Measurements from ENCODE around the gene ITGB3BP.
A peak's percentile ranks its signal among the peaks of the same experiment; 100 is the strongest.

Gene ITGB3BP

DNA sequence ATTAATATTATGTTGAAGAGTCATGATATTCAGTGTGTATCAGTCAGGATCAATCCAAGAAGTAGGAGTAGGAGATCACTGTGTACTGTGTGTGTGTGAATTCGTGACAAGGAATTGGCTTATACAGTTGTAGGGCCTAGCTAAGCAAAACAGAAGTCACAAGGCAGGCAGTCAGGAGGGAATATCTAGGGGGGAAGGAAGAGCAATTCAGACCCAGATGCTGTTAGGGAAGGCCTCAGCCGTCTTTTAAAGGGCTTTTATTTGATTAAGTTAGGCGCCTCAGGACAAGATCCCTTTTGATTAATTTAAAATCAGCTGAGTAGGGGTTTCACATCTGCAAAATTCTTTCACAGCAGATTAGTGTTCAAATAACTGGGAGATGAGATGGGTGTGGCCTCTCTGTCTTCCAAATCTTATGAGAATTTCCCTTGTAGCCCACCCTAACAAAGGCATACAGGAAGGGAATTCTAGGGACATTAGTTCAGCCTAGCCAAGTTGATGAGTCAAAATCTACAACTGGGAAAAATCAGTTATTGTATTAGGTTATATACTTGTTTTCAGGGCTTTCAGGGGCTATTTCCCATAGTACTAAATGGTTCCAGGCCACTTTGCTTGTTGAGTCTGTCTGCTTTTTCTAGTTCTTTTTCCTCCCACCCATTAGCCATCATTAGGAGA lies 108.2 kb downstream of the ITGB3BP start:
- no peak for DNase-seq

DNA sequence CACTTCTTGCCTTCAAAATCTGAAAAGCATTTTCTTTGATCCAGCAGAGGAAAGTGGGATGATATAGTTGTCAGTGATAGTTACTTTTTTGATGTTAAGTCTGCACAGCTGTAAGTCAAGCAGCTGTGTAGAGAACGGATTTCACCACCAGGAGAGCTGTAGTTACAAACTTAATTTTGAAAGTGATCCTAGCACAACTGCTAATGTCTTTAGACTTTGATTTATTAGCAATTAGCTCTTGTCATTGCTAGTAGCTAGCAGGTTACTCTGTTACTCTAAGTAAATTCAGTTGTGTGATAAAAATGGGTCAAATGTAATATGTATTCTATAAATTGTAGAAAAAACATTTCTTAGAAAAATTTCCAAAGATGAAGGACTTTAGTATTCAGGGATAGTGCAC lies 109.6 kb downstream of the ITGB3BP start:
- DNase-seq = no peak

- no peak for DNase-seq
These were observed 112.0 kb downstream of the ITGB3BP start for GRCh38 chr1:63411066-63411465.

DNA sequence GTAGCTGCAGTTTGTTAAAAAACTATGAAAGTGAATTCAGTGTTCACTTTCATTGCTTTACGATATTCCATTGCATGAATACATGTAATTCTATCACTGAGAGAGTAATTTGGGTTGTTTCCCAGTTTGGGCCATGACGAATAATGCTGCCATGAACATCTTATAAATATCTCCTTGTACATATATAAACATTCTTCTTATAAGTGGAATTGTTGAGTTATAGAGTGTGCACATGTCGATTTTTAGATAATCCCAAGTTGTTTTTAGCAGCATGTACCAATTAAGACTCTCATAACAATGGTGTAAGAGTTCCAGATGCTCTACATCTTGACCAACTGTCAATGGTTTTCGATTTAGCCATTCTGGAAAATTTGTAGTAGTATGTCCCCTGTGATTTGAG lies 114.7 kb downstream of the ITGB3BP start:
- DNase-seq = no peak

DNA sequence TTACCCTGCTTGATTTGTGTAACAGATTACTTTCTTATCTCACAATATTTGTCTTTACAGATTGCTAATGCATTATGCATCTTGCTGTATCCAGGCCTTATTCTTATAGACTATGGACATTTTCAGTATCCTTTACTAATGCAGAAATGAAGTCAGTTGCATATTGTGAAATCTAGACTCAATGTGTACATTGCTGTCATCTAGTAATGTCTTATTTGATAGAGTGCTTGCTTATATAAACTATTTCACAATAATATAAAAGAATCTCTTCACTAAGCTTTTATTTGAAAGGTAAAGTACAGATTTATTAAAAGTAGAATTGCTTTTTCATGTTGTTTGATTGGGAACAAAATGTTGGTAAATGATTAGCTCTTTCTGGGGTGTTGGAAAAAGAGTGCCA lies 116.0 kb downstream of the ITGB3BP start:
- no peak for DNase-seq

GRCh38 chr1:63405987-63406386 lies 117.0 kb downstream of the ITGB3BP start:
- no peak for DNase-seq

- DNase-seq = no peak
These were observed 118.0 kb downstream of the ITGB3BP start for GRCh38 chr1:63405021-63405420.

DNA sequence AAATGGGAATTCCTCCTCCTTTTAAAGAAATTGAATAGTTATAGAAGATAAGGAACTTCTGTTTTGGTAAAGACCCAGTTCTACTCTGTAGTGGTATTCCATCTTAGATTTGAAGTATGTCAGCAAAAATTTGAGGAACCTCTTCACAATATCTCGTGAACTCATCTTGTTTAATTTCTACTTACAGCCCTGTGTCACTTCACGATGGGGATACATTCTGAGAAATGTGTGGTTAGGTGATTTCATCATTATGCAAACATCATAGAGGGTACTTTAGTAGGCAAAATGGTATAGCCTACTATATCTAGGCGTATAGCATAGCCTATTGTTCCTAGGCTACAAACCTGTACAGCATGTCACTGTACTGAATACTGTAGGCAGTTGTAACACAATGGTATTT lies 119.6 kb downstream of the ITGB3BP start:
- peak; percentile 33 to 64 for DNase-seq

DNA sequence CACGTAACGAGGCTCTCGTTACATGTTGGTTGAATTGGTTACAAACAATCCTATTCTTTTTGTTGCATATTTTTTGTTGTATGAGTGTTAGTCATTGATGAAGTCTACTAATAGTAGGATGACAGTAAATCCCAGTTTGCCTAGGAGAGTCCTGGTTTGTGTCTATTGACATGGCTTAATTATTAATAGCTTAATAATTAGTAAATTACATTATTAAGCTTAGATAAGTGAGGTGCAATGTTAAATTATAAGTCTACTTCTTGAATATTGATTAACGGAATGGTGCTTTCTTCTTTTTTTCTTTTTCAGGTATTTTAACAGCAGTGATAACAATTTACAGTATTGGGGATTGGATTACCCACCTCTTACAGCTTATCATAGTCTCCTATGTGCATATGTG lies 121.1 kb downstream of the ITGB3BP start:
- no peak for DNase-seq
